ENCODE measurements around the gene CBY1.
"Not testable (repeated sequence)": the region's sequence is repeated elsewhere in the genome, so short reads cannot be mapped to it uniquely, and the experiment has no call there.

CBY1 gene

GRCh38 chr22:38641476-38642040 lies 14.9 kb upstream of the CBY1 start:
- TF ChIP-seq Cebpa-rat (IDR thresholded peaks at IDR 0.05), result no peak
- Histone ChIP-seq H4K20me1 (no peaks in the 10 kb centered on the region), H3K9me3 (replicated peaks in 1 of 11) (no peaks in the 10 kb centered on the region), H3K27ac (no peak overlapping the region), H3K4me1 (peaks cover 0 to 6% (median 3%) of the 10 kb centered on the region in 10 experiments; a peak in 6 of 20 replicates), H3K27me3 (no peaks in the 10 kb centered on the region), H3K4me2 (no peak overlapping the region), H3K4me3 (no peak overlapping the region), H3K9ac (no peak overlapping the region), H3K36me3 (peaks cover 0 to 10% (median 0%) of the 10 kb centered on the region in 11 experiments; a peak in 2 of 22 replicates)

DNA sequence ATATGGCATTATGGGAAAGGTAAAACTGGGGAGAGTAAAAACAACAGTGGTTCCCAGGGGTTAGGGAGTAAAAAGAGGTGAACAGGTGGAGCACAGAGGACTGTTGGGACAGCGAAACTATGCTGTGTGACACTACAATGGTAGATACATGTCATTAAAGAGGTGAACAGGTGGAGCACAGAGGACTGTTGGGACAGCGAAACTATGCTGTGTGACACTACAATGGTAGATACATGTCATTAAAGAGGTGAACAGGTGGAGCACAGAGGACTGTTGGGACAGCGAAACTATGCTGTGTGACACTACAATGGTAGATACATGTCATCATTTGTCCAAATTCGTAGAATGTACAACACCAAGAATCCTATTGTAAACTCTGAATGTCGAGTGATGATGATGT lies 12.2 kb upstream of the CBY1 start:
- not testable (repeated sequence) for H3K27ac ChIP-seq; H4K20me1 ChIP-seq; H3K9ac ChIP-seq; H3K4me1 ChIP-seq; H3K9me3 ChIP-seq (replicated peaks in 1 of 11); H3K36me3 ChIP-seq; H3K4me3 ChIP-seq; H3K27me3 ChIP-seq; H3K4me2 ChIP-seq

GRCh38 chr22:38645430-38645829 lies 11.0 kb upstream of the CBY1 start:
- Histone ChIP-seq H4K20me1 (no peaks in the 10 kb centered on the region), H3K9me3 (replicated peaks in 1 of 11) (no peaks in the 10 kb centered on the region)

GRCh38 chr22:38649841-38650522 lies 6.5 kb upstream of the CBY1 start:
- Histone ChIP-seq H3K27ac (no peak overlapping the region), H3K4me3 (no peak overlapping the region), H4K20me1 (no peaks in the 10 kb centered on the region), H3K4me1 (peaks cover 0 to 6% (median 3%) of the 10 kb centered on the region in 10 experiments; a peak in 6 of 20 replicates), H3K4me2 (no peak overlapping the region), H3K9me3 (replicated peaks in 1 of 11) (no peaks in the 10 kb centered on the region), H3K9ac (no peak overlapping the region), H3K27me3 (no peaks in the 10 kb centered on the region), H3K36me3 (no peaks in the 10 kb centered on the region)
- TF ChIP-seq Cebpa-rat (IDR thresholded peaks at IDR 0.05), result no peak

More at GRCh38 chr22:38645430-38645829, 11.0 kb upstream of the CBY1 start:
- H3K27ac ChIP-seq, result no peak overlapping the region
- peak overlapping the region in 2 of 11 experiments; percentile 18 to 28; a peak in 3 of 22 replicates for H3K4me2 ChIP-seq
- no peaks in the 10 kb centered on the region for H3K27me3 ChIP-seq
- no peak overlapping the region for H3K9ac ChIP-seq
- H3K36me3 ChIP-seq, result no peaks in the 10 kb centered on the region
- H3K4me3 ChIP-seq, result no peak overlapping the region
- peaks cover 0 to 6% (median 3%) of the 10 kb centered on the region in 10 experiments; a peak in 6 of 20 replicates for H3K4me1 ChIP-seq
- 0 out of 22 replicates have a peak, but pooled peaks of 2 of the 11 experiments have one; percentile 5 to 15 for TF ChIP-seq Cebpa-rat (IDR thresholded peaks at IDR 0.05)

DNA sequence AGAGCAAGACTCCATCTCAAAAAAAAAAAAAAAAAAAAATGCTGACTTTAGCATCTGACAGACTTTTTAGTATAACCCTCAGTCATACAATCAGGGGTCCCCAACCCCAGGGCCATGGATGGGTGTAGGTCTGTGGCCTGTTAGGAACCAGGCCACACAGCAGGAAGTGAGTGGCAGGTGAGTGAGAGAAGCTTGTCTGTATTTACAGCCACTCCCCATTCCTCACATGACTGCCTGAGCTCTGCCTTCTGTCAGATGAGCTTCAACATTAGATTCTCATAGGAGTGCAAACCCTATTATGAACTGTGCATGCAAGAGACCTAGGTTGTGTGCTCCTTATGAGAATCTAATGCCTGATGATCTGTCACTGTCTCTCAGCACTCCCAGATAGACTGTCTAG lies 3.6 kb upstream of the CBY1 start:
- H3K9ac ChIP-seq, result no peak overlapping the region
- no peaks in the 10 kb centered on the region for H3K9me3 ChIP-seq (replicated peaks in 1 of 11)

DNA sequence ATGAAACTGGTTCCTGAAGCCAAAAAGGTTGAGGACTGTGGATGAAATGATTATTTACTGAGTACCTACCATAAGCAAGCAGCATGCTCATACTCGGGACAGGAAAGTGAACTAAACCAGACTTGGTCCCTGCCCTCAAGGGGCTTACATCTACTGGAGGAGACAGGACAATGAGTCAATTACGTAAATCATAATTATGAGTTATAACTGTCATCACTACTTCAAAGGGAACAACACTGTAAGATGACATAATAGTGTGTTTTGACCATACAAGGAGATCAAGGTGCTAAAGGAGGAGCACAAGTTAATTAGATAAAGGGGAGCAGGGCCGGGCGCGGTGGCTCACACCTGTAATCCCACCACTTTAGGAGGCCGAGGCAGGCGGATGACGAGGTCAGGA lies 2.7 kb upstream of the CBY1 start:
- H3K27me3 ChIP-seq, result no peaks in the 10 kb centered on the region
- H3K4me1 ChIP-seq, result peaks cover 11 to 22% (median 17%) of the 10 kb centered on the region in 10 experiments
- TF ChIP-seq Cebpa-rat (IDR thresholded peaks at IDR 0.05), result no peak
- H3K36me3 ChIP-seq, result no peaks in the 10 kb centered on the region
- no peaks in the 10 kb centered on the region for H3K9me3 ChIP-seq (replicated peaks in 1 of 11)
- no peak overlapping the region for H3K4me2 ChIP-seq
- H3K27ac ChIP-seq, result no peak overlapping the region
- H3K4me3 ChIP-seq, result no peak overlapping the region
- H4K20me1 ChIP-seq, result 0 out of 22 replicates have a peak, but pooled peaks cover 0 to 4% (median 0%) of the 10 kb centered on the region in 11 experiments
- H3K9ac ChIP-seq, result no peak overlapping the region

More for the DNA sequence above, 3.6 kb upstream of the CBY1 start:
- Histone ChIP-seq H3K27ac (no peak overlapping the region), H3K4me2 (no peak overlapping the region), H3K4me3 (no peak overlapping the region), H3K36me3 (no peaks in the 10 kb centered on the region), H4K20me1 (0 out of 22 replicates have a peak, but pooled peaks cover 0 to 4% (median 0%) of the 10 kb centered on the region in 11 experiments), H3K27me3 (no peaks in the 10 kb centered on the region), H3K4me1 (peaks cover 11 to 17% (median 15%) of the 10 kb centered on the region in 10 experiments)
- no peak for TF ChIP-seq Cebpa-rat (IDR thresholded peaks at IDR 0.05)

DNA sequence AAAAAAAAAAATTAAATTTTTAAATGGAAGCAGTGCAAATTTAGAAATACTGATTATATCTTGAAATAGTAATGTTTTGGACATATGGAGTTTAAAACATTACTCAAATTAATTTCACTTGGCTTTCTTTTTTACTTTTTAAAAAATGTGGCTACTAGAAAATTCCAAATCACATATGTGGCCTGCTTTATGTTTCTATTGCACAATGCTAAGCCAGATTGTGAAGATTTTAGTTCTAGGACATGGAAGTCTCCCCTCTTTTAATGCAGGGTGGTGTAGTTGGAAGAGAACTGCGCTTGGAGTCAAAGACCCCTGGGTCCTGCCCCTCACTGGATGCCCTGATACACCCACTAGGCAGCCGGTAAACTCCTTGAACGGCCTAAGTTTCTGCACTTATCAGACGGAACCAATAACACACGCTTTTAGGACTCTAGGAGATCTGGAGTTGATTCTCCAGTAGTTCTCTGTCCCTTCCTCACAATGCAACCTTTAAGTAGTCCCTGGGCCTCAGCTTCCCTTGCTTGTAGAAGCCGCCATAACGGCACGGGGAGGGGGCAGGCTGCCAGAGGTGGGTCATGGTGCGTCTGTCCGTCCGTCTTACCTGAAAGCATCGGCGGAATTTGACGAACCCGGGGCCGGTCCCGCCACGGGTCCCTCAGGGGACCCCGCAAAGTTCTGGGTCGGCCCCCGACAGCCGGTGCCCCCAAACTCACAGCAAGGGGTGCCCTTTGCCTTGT lies 751 bp upstream of the CBY1 start:
- Histone ChIP-seq H3K36me3 (peaks cover 0 to under 1% (median 0%) of the 10 kb centered on the region in 11 experiments; a peak in 1 of 22 replicates), H3K4me3 (peak overlapping the region; percentile 82 to 98 (median 86)), H3K4me2 (peak overlapping the region; percentile 90 to 99 (median 96)), H3K9ac (peak overlapping the region; percentile 93 to 99 (median 97)), H4K20me1 (0 out of 22 replicates have a peak, but pooled peaks cover 0 to 4% (median 0%) of the 10 kb centered on the region in 11 experiments), H3K27ac (peak overlapping the region; percentile 96 to 99 (median 97); a peak in 21 of 22 replicates), H3K9me3 (replicated peaks in 1 of 11) (no peaks in the 10 kb centered on the region), H3K27me3 (no peaks in the 10 kb centered on the region), H3K4me1 (peaks cover 11 to 22% (median 17%) of the 10 kb centered on the region in 10 experiments)
- TF ChIP-seq Cebpa-rat (IDR thresholded peaks at IDR 0.05), result no peak

DNA sequence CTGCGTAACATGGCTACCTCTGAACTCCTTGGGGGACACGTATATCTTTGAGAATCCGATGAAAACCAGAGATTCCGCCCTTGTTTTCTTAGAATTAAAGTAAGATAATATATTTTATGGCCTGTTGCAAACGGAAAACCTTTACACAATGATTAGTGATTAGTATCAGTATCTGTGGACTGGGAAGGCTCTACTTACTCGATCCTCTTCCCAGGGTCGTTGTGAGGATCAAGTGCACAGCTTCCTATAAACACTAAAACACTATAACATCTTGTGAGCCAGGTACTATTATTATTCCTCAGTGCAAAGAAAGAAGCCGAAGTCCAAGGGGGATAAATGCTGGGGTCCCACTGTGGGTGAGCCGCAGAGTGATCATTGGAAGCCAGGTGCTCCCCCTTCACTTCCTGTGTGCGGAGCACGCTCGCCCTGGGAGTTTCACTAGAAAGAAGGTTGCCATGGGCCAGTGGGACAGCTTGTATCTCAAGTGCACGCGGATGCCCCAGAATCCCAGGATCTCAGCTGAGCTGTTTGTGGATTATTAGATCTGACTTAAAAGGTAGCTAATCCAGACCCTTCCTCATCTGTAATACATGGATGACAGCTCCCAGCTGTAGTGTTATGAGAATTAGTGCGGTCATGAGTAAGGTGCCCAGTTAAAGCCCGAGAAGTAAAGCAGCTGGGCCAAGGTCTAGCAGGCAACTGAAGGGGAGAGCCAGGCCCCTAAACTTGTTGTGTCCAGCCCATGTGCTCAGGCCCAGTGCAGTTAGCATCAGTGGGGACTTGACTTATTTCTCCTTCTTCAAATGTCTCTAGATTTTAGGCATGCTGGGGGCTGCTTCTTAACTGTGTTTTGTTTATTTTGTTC lies 839 bp downstream of the CBY1 start:
- no peak for TF ChIP-seq Cebpa-rat (IDR thresholded peaks at IDR 0.05)
- peak overlapping the region; percentile 96 to 99 (median 97); a peak in 21 of 22 replicates for H3K27ac ChIP-seq

More for the DNA sequence above, 839 bp downstream of the CBY1 start:
- 0 out of 22 replicates have a peak, but pooled peaks cover 0 to 4% (median 0%) of the 10 kb centered on the region in 11 experiments for H4K20me1 ChIP-seq
- H3K27me3 ChIP-seq, result no peaks in the 10 kb centered on the region
- H3K4me1 ChIP-seq, result peaks cover 11 to 22% (median 17%) of the 10 kb centered on the region in 10 experiments
- peak overlapping the region; percentile 90 to 99 (median 96) for H3K4me2 ChIP-seq
- no peaks in the 10 kb centered on the region for H3K9me3 ChIP-seq (replicated peaks in 1 of 11)
- H3K9ac ChIP-seq, result peak overlapping the region; percentile 93 to 99 (median 97)
- peaks cover 0 to 11% (median 6%) of the 10 kb centered on the region in 11 experiments; a peak in 11 of 22 replicates for H3K36me3 ChIP-seq
- H3K4me3 ChIP-seq, result peak overlapping the region; percentile 82 to 98 (median 86)
